H9 (cell line): Measurements from ENCODE around the gene KIF5C. TPM values are rescaled to one million over a fixed set of nuclear protein-coding genes. Genes with fewer than 3 reads are reported as not detected.

Experiments used
- DNase-seq: peaks from one replicate; pipeline ENCODE4 v3.0.0-alpha.2; 2017
- H2AFZ ChIP-seq: one replicate; pipeline ENCODE4 v1.6.1; 2013; ENCODE audit warnings: mild to moderate bottlenecking, low read length, control low read depth, moderate library complexity
- H2AK5ac ChIP-seq: 2 replicates; pipeline ENCODE4 v1.6.1; 2013; ENCODE audit warnings: low read length, control low read depth, mixed read lengths; ENCODE audit not compliant: insufficient read length
- H2BK120ac ChIP-seq: one replicate; pipeline ENCODE4 v1.6.1; 2013; ENCODE audit warnings: low read depth, mild to moderate bottlenecking, low read length, control low read depth, inconsistent platforms; ENCODE audit not compliant: poor library complexity, severe bottlenecking
- H2BK12ac ChIP-seq: 2 replicates; pipeline ENCODE4 v1.6.1; 2013; ENCODE audit warnings: low read length, control low read depth, mixed read lengths, low read depth; ENCODE audit not compliant: insufficient read length
- H2BK15ac ChIP-seq: 2 replicates; pipeline ENCODE4 v1.6.1; 2013; ENCODE audit warnings: low read depth, low read length, control low read depth
- H2BK20ac ChIP-seq: one replicate; pipeline ENCODE4 v1.6.1; 2013; ENCODE audit warnings: low read depth, mild to moderate bottlenecking, low read length, control low read depth, inconsistent platforms; ENCODE audit not compliant: poor library complexity, severe bottlenecking
- H2BK5ac ChIP-seq: 2 replicates; pipeline ENCODE4 v1.6.1; 2013; ENCODE audit warnings: low read length, control low read depth, mixed read lengths; ENCODE audit not compliant: insufficient read length
- H3K14ac ChIP-seq: 2 replicates; pipeline ENCODE4 v1.6.1; 2013; ENCODE audit warnings: low read length, control low read depth; ENCODE audit not compliant: insufficient read depth
- H3K18ac ChIP-seq: 2 replicates; pipeline ENCODE4 v1.6.1; 2013; ENCODE audit warnings: low read depth, mild to moderate bottlenecking, mixed read lengths, low read length, control low read depth; ENCODE audit not compliant: insufficient read length
- H3K23ac ChIP-seq: 2 replicates; pipeline ENCODE4 v1.6.1; 2013; ENCODE audit warnings: low read length, control low read depth, mixed read lengths, low read depth; ENCODE audit not compliant: insufficient read length
- H3K23me2 ChIP-seq: 2 replicates; pipeline ENCODE4 v1.6.1; 2013; ENCODE audit warnings: low read depth, mild to moderate bottlenecking, mixed read lengths, low read length, control low read depth; ENCODE audit not compliant: insufficient read length, poor library complexity, severe bottlenecking
- H3K27ac ChIP-seq: 2 replicates; pipeline ENCODE4 v1.5.1; 2013; ENCODE audit warnings: low read length, control low read depth, mixed read lengths, low read depth; ENCODE audit not compliant: insufficient read length
- H3K27me3 ChIP-seq: 2 replicates; pipeline ENCODE4 v1.6.1; 2013; ENCODE audit warnings: low read length, control low read depth, inconsistent platforms; ENCODE audit not compliant: insufficient read depth
- H3K4ac ChIP-seq: 2 replicates; pipeline ENCODE4 v1.6.1; 2013; ENCODE audit warnings: low read depth, mild to moderate bottlenecking, control low read depth, inconsistent platforms, low read length, moderate library complexity
- H3K4me1 ChIP-seq: 2 replicates; pipeline ENCODE4 v1.6.1; 2013; ENCODE audit warnings: low read length, control low read depth, inconsistent platforms; ENCODE audit not compliant: insufficient read depth
- H3K4me2 ChIP-seq: 2 replicates; pipeline ENCODE4 v1.6.1; 2013; ENCODE audit warnings: low read length, control low read depth, mixed read lengths; ENCODE audit not compliant: insufficient read length, insufficient read depth
- H3K56ac ChIP-seq: 2 replicates; pipeline ENCODE4 v1.6.1; 2013; ENCODE audit warnings: low read depth, mild to moderate bottlenecking, mixed read lengths, low read length, control low read depth; ENCODE audit not compliant: insufficient read length
- H3K79me1 ChIP-seq: 2 replicates; pipeline ENCODE4 v1.6.1; 2013; ENCODE audit warnings: low read depth, mild to moderate bottlenecking, moderate library complexity, low read length, control low read depth, inconsistent platforms; ENCODE audit not compliant: insufficient read depth, poor library complexity, severe bottlenecking
- H3K79me2 ChIP-seq: 2 replicates; pipeline ENCODE4 v1.6.1; 2013; ENCODE audit warnings: low read length, control low read depth, inconsistent platforms; ENCODE audit not compliant: insufficient read depth
- H3K9ac ChIP-seq: 2 replicates; pipeline ENCODE4 v1.6.1; 2013; ENCODE audit warnings: low read length, control low read depth, mixed read lengths; ENCODE audit not compliant: insufficient read length; ENCODE audit errors: extremely low read depth
- H3K9me3 ChIP-seq: one replicate; pipeline ENCODE4 v1.6.1; 2013; ENCODE audit warnings: low read depth, low read length, inconsistent platforms; ENCODE audit not compliant: control insufficient read depth
- H3T11ph ChIP-seq: one replicate; pipeline ENCODE4 v1.6.1; 2013; ENCODE audit warnings: mild to moderate bottlenecking, low read length, control low read depth, inconsistent platforms
- H4K20me1 ChIP-seq: one replicate; pipeline ENCODE4 v1.6.1; 2013; ENCODE audit not compliant: control insufficient read depth, insufficient read length, insufficient read depth
- H4K5ac ChIP-seq: 2 replicates; pipeline ENCODE4 v1.6.1; 2013; ENCODE audit warnings: low read depth, mild to moderate bottlenecking, mixed read lengths, low read length, control low read depth; ENCODE audit not compliant: insufficient read length
- H4K8ac ChIP-seq: replicated peaks from 2 replicates; pipeline ENCODE4 v1.6.1; 2013; ENCODE audit warnings: low read length, control low read depth, mixed read lengths, low read depth; ENCODE audit not compliant: insufficient read length
- H4K91ac ChIP-seq: 2 replicates; pipeline ENCODE4 v1.6.1; 2013; ENCODE audit warnings: low read depth, mild to moderate bottlenecking, moderate library complexity, mixed read lengths, low read length, control low read depth; ENCODE audit not compliant: insufficient read length
- H3K27ac Mint-ChIP-seq, 3 experiments: 2 replicates in 2 of 3; 3 replicates in 1 of 3; pipeline ENCODE4 v1.8.0; 2020 to 2021; ENCODE audit warnings: mixed read lengths in 3 of 3, mild to moderate bottlenecking in 1 of 3, moderate library complexity in 1 of 3
- H3K27me3 Mint-ChIP-seq: 2 replicates; pipeline ENCODE4 v1.8.0; 2021; ENCODE audit warnings: low read depth, mild to moderate bottlenecking, moderate library complexity, mixed read lengths
- H3K36me3 Mint-ChIP-seq, 3 experiments: 2 replicates in 2 of 3; 3 replicates in 1 of 3; pipeline ENCODE4 v1.8.0; 2020 to 2021; ENCODE audit warnings: low read depth in 3 of 3, mixed read lengths in 3 of 3; ENCODE audit not compliant: insufficient read depth in 1 of 3
- H3K4me1 Mint-ChIP-seq, 2 experiments: 2 replicates each; pipeline ENCODE4 v1.8.0; 2020; ENCODE audit warnings: mixed read lengths in 2 of 2
- H3K4me3 Mint-ChIP-seq, 2 experiments: 2 replicates in 1 of 2; 3 replicates in 1 of 2; pipeline ENCODE4 v1.8.0; 2020 to 2021; ENCODE audit warnings: mild to moderate bottlenecking in 2 of 2, mixed read lengths in 2 of 2, moderate library complexity in 1 of 2
- H3K9me3 Mint-ChIP-seq, 2 experiments: 2 replicates in 1 of 2; 3 replicates in 1 of 2; pipeline ENCODE4 v1.8.0; 2020; ENCODE audit warnings: mild to moderate bottlenecking in 2 of 2, mixed read lengths in 2 of 2, moderate library complexity in 1 of 2
- CTCF ChIP-seq: fragments of 200-600 bp; sonication (generic); conservative IDR thresholded peaks from 3 replicates; pipeline ENCODE4 v1.8.0; 2021; ENCODE audit warnings: antibody characterized with exemption, mild to moderate bottlenecking
- WGBS: extraction: QIAGEN DNeasy Blood & Tissue Kit; methylation state at CpG from one replicate; pipeline ENCODE4 v1.1.7; 2013; ENCODE audit warnings: missing lambda C conversion rate, low lambda C conversion rate, mixed read lengths; ENCODE audit not compliant: insufficient read length; ENCODE audit errors: extremely low coverage; 5-methylcytosine and 5-hydroxymethylcytosine counted together
- long read RNA-seq: library from polyadenylated mRNA; unstranded; transcript quantifications from one replicate; pipeline ENCODE4 v2.0.0, GENCODE V29; 2020
- total RNA-seq: library from RNA; stranded (reverse); gene quantifications from 2 replicates; pipeline ENCODE4 v1.2.1, GENCODE V29; 2021

KIF5C gene
- 52.9 TPM in 2 replicates for total RNA-seq
- long read RNA-seq, partial matches to known transcripts, result 20 of 28 reads
- long read RNA-seq, other reads (novel, unspliced or antisense), result 8 of 28 reads

DNA sequence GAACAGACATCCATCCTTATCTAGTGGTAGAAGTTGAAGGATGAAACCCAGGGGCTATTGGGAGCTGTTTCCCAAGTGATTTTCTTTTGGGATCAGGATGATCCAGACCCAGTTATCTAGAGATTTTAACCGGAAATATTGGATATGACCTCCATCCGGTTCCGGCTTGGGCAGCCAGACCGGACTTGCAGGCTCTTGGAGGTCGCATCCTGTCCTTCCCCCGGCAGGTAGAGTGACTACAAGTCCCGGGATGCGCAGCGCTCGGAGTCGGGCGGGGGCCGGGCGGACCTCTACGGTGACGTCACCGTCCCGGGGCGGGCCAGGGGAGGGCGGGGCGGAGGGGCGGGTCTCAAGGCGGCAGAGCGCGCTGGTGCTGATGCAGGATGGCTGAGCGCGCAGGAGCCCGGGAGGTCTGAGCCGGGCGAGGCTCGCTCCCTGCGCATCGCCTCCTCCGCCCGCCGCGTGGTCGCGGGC is at the start of gene KIF5C:
TSS of gene KIF5C (plus strand) at position 360 of the 474 bp plus-strand sequence. CDS start 391 bp downstream, outside the sequence.
- Histone ChIP-seq H2BK15ac (no peak within 1 kb of the TSS), H2BK12ac (no peak within 1 kb of the TSS), H3K56ac (no peak within 1 kb of the TSS), H2BK5ac (no peak within 1 kb of the TSS), H3K9ac (peak within 1 kb of the TSS; percentile 59), H4K20me1 (no peaks in the 10 kb centered on the region), H3K4ac (no peak within 1 kb of the TSS), H3K4me1 (peaks cover 3% of the 10 kb centered on the region; the same call in 1 of the 2 replicates), H2AFZ (peak within 1 kb of the TSS; percentile 84), H3K27ac (no peak within 1 kb of the TSS), H3K14ac (peak within 1 kb of the TSS; percentile 4; the same call in 1 of the 2 replicates), H3K4me2 (peak within 1 kb of the TSS; percentile 85), H3K79me1 (no peaks in the 10 kb centered on the region), H4K91ac (no peak within 1 kb of the TSS), H2BK120ac (no peak within 1 kb of the TSS), H3K23ac (no peak within 1 kb of the TSS), H4K5ac (peak within 1 kb of the TSS; percentile 15), H2AK5ac (no peak within 1 kb of the TSS), H3K9me3 (no peaks in the 10 kb centered on the region), H3K79me2 (peaks cover 3% of the 10 kb centered on the region; the same call in 1 of the 2 replicates), H3K18ac (no peak within 1 kb of the TSS), H2BK20ac (no peak within 1 kb of the TSS), H4K8ac (peak within 1 kb of the TSS; percentile 70), H3K23me2 (peaks cover 4% of the 10 kb centered on the region), H3T11ph (no peak within 1 kb of the TSS), H3K27me3 (no peaks in the 10 kb centered on the region; the same call in 1 of the 2 replicates)
- H3K4me1 Mint-ChIP-seq, result peaks cover 9 to 21% of the 10 kb centered on the region in 2 experiments
- no CpG with 5 or more reads among the region's 39 CpGs for WGBS
- H3K27ac Mint-ChIP-seq, result peak within 1 kb of the TSS; percentile 63 to 97 (median 86); a peak in 3 of 7 replicates
- DNase-seq, result peak; percentile 97
- peaks cover 3 to 12% of the 10 kb centered on the region in 2 experiments; a peak in 2 of 5 replicates for H3K9me3 Mint-ChIP-seq
- peaks cover 46% of the 10 kb centered on the region for H3K27me3 Mint-ChIP-seq
- H3K36me3 Mint-ChIP-seq, result peaks cover 11 to 26% (median 17%) of the 10 kb centered on the region in 3 experiments
- H3K4me3 Mint-ChIP-seq, result peak within 1 kb of the TSS; percentile 91 to 97
- no peak for TF ChIP-seq CTCF
